Measurements from ENCODE around the gene IGSF23. TPM values are rescaled to one million over a fixed set of nuclear protein-coding genes. Genes with fewer than 3 reads are reported as not detected.

IGSF23 gene
- total and polyA plus RNA-seq, 2 of the 13 experiments (the other 11 are each of a cell fraction or from before 2014, with no cell fraction given), result 2.3 to 8.8 TPM

GRCh38 chr19:44582581-44583265 is 30.6 kb upstream of the IGSF23 start (continued):
- peak; percentile 92 for TF ChIP-seq PCBP2 (optimal IDR thresholded peaks at IDR 0.05; ENCODE audit: low read depth, low read length, poor library complexity, severe bottlenecking)
- TF ChIP-seq TFAP4 (IDR thresholded peaks at IDR 0.05; ENCODE audit: borderline replicate concordance, low read depth), result no peak
- no peak for TF ChIP-seq BCL3 (CRISPR knock-in tag; IDR thresholded peaks at IDR 0.05)
- TF ChIP-seq ZNF432 (CRISPR knock-in tag; IDR thresholded peaks at IDR 0.05; ENCODE audit: borderline replicate concordance), result no peak
- no peak for TF ChIP-seq ZNF143 (CRISPR knock-in tag; IDR thresholded peaks at IDR 0.05)
- 0 out of 4 replicates have a peak, but pooled peaks of 1 of the 2 experiments have one; percentile 23 for TF ChIP-seq HMGXB4 (CRISPR knock-in tag; IDR thresholded peaks at IDR 0.05; ENCODE audit: borderline replicate concordance in 1 of 2, low read depth in 1 of 2)
- TF ChIP-seq PATZ1 (CRISPR knock-in tag; IDR thresholded peaks at IDR 0.05), result 0 out of 2 replicates have a peak, but pooled peaks have one; percentile 10
- TF ChIP-seq ZNF230 (CRISPR knock-in tag; IDR thresholded peaks at IDR 0.05), result no peak
- TF ChIP-seq NCOA2 (CRISPR knock-in tag; IDR thresholded peaks at IDR 0.05), result no peak
- no peak for TF ChIP-seq MEIS1 (CRISPR knock-in tag; IDR thresholded peaks at IDR 0.05; ENCODE audit: borderline replicate concordance)
- TF ChIP-seq THRA (CRISPR knock-in tag; IDR thresholded peaks at IDR 0.05; ENCODE audit: borderline replicate concordance), result 0 out of 2 replicates have a peak, but pooled peaks have one; percentile 26
- peak; percentile 38; the same call in 1 of the 2 replicates for TF ChIP-seq KDM2A (CRISPR knock-in tag; IDR thresholded peaks at IDR 0.05; ENCODE audit: borderline replicate concordance, low read depth)
- no peak for TF ChIP-seq ZBTB33 (CRISPR knock-in tag; IDR thresholded peaks at IDR 0.05)
- peak; percentile 62 for TF ChIP-seq STAG1 (CRISPR knock-in tag; IDR thresholded peaks at IDR 0.05)
- 0 out of 2 replicates have a peak, but pooled peaks have one; percentile 8 for TF ChIP-seq PLRG1 (conservative IDR thresholded peaks at IDR 0.05)
- no peak for TF ChIP-seq TIGD3 (CRISPR knock-in tag; IDR thresholded peaks at IDR 0.05; ENCODE audit: borderline replicate concordance)
- TF ChIP-seq TRIM24 (CRISPR knock-in tag; IDR thresholded peaks at IDR 0.05), result no peak
